K562 (cell line): ENCODE results near the gene PRUNE1. TPM values are rescaled to one million over a fixed set of nuclear protein-coding genes. Genes with fewer than 3 reads are reported as not detected.

Experiments
- BCLAF1 ChIP-seq, 2 experiments: fragments of 450-650 bp in 1 of 2; IDR thresholded peaks; 2 replicates each; pipeline ENCODE4 v1.6.1; 2011 to 2017; ENCODE audit warnings: low read depth in 2 of 2, antibody characterized with exemption in 1 of 2, borderline replicate concordance in 1 of 2, low read length in 1 of 2, mild to moderate bottlenecking in 1 of 2, mixed read lengths in 1 of 2; ENCODE audit not compliant: control insufficient read depth in 1 of 2
- CTBP1 ChIP-seq: fragments of 450-650 bp; IDR thresholded peaks from 2 replicates; pipeline ENCODE4 v1.6.1; 2016; ENCODE audit warnings: borderline replicate concordance
- HDAC1 ChIP-seq, 2 experiments: fragments of 450-650 bp; IDR thresholded peaks; 2 replicates each; pipeline ENCODE4 v1.6.1; 2016 to 2017; ENCODE audit warnings: inconsistent platforms in 1 of 2, mild to moderate bottlenecking in 1 of 2, moderate library complexity in 1 of 2
- KDM1A ChIP-seq, 2 experiments: fragments of 450-650 bp; IDR thresholded peaks; 2 replicates each; pipeline ENCODE4 v1.6.1; 2016; ENCODE audit warnings: mild to moderate bottlenecking in 2 of 2
- MEF2D ChIP-seq: conservative IDR thresholded peaks from 2 replicates; pipeline ENCODE4 v1.6.1; 2016; ENCODE audit warnings: low read depth, missing genetic modification characterization, missing compliant biosample characterization
- NR0B1 ChIP-seq: fragments of 450-650 bp; IDR thresholded peaks from one replicate; pipeline ENCODE4 v1.6.1; 2018; ENCODE audit warnings: mild to moderate bottlenecking, moderate library complexity; ENCODE audit not compliant: partially characterized antibody
- NR3C1 ChIP-seq: sonication (generic); formaldehyde crosslinking; IDR thresholded peaks from 2 replicates; pipeline ENCODE4 v1.8.1; 2022; ENCODE audit warnings: missing genetic modification reagents
- PCBP1 ChIP-seq: fragments of 200-400 bp; formaldehyde crosslinking; IDR thresholded peaks from 2 replicates; pipeline ENCODE4 v1.6.1; 2018; ENCODE audit warnings: mild to moderate bottlenecking, low read depth, low read length; ENCODE audit not compliant: poor library complexity, severe bottlenecking
- RFX1 ChIP-seq: fragments of 450-650 bp; IDR thresholded peaks from 2 replicates; pipeline ENCODE4 v1.6.1; 2016; ENCODE audit warnings: mild to moderate bottlenecking, moderate library complexity
- TARDBP ChIP-seq: fragments of 450-650 bp; IDR thresholded peaks from 2 replicates; pipeline ENCODE4 v1.6.1; 2016
- ZFX ChIP-seq: sonication (generic); formaldehyde crosslinking; IDR thresholded peaks from 2 replicates; pipeline ENCODE4 v1.8.0; 2022; ENCODE audit warnings: mild to moderate bottlenecking, missing genetic modification reagents, moderate library complexity
- ZNF133 ChIP-seq: fragments of 250-450 bp; sonication (Bioruptor Pico); IDR thresholded peaks from 2 replicates; pipeline ENCODE4 v1.4.0; 2020; ENCODE audit warnings: mild to moderate bottlenecking
- ZNF174 ChIP-seq: fragments of 250-450 bp; sonication (Bioruptor Pico); IDR thresholded peaks from 2 replicates; pipeline ENCODE4 v1.4.0; 2020; ENCODE audit warnings: mild to moderate bottlenecking
- ZNF282 ChIP-seq: sonication (generic); formaldehyde crosslinking; IDR thresholded peaks from 2 replicates; pipeline ENCODE4 v1.8.1; 2023; ENCODE audit warnings: missing genetic modification reagents
- ZNF324 ChIP-seq: fragments of 250-450 bp; sonication (Bioruptor Pico); IDR thresholded peaks from 2 replicates; pipeline ENCODE4 v1.4.0; 2020; ENCODE audit warnings: mild to moderate bottlenecking
- ZNF407 ChIP-seq: fragments of 450-650 bp; IDR thresholded peaks from 2 replicates; pipeline ENCODE4 v1.6.1; 2016; ENCODE audit warnings: low read depth
- ZZZ3 ChIP-seq: fragments of 450-650 bp; IDR thresholded peaks from 2 replicates; pipeline ENCODE4 v1.6.1; 2016; ENCODE audit warnings: antibody characterized with exemption, mild to moderate bottlenecking, moderate library complexity
- polyA plus RNA-seq, 8 experiments: library from polyadenylated mRNA; depleted of rRNA in 4 of 8; stranded (reverse) in 5 of 8; unstranded in 3 of 8; fragments of >200 nt; fragmentation: Nextera tagmentation in 2 of 8; fragmentation: Illumina TruSeq in 1 of 8; extraction: Ambion mirVana in 2 of 8; extraction: Trizol in 1 of 8; gene quantifications; 2 replicates each; pipeline versions ENCODE4 v1.2.1 to v1.2.3, GENCODE V29; 2011 to 2014; ENCODE audit warnings: inconsistent platforms in 1 of 8, missing spikeins in 1 of 8
- total RNA-seq, 7 experiments: library from RNA; depleted of rRNA in 6 of 7; stranded (reverse); fragments of >200 nt in 6 of 7; fragmentation: Illumina TruSeq in 2 of 7; extraction: Trizol in 2 of 7; gene quantifications; 2 replicates each; pipeline versions ENCODE4 v1.2.1 to v1.2.3, GENCODE V29; 2011 to 2021; ENCODE audit warnings: low replicate concordance in 1 of 7

PRUNE1 gene
- total and polyA plus RNA-seq, 9 of the 15 experiments (the other 6 are each of a cell fraction or from before 2014, with no cell fraction given) = 16.7 to 48.3 (median 26.2) TPM

- no peak for TF ChIP-seq NR0B1
- peak; percentile 41 to 50; a peak in 3 of 4 replicates for TF ChIP-seq KDM1A (IDR thresholded peaks at IDR 0.05)
- no peak for TF ChIP-seq ZNF407
- no peak for TF ChIP-seq PCBP1
- no peak for TF ChIP-seq ZNF324 (CRISPR knock-in tag)
- peak; percentile 61; the same call in 1 of the 2 replicates for TF ChIP-seq CTBP1
- no peak for TF ChIP-seq ZNF133 (CRISPR knock-in tag)
- TF ChIP-seq RFX1 = peak; percentile 81
- no peak for TF ChIP-seq ZFX (CRISPR knock-in tag)
- TF ChIP-seq HDAC1 (IDR thresholded peaks at IDR 0.05) = no peak
- TF ChIP-seq MEF2D (tag) = 0 out of 2 replicates have a peak, but pooled peaks have one; percentile 42
- no peak for TF ChIP-seq ZNF174 (CRISPR knock-in tag)
- no peak for TF ChIP-seq ZNF282 (CRISPR knock-in tag)
- no peak for TF ChIP-seq NR3C1
- TF ChIP-seq BCLAF1 (IDR thresholded peaks at IDR 0.05; ENCODE audit: borderline replicate concordance in 1 of 2, control insufficient read depth in 1 of 2, low read depth in 2 of 2, low read length in 1 of 2) = no peak
- no peak for TF ChIP-seq ZZZ3
- TF ChIP-seq TARDBP = no peak
Observed at GRCh38 chr1:151062741-151063371, 54.6 kb downstream of the PRUNE1 start (continued).
